Spinal cord (tissue), 10 donors: ENCODE results near the gene SEC14L5. TPM values are rescaled to one million over a fixed set of nuclear protein-coding genes. Genes with fewer than 3 reads are reported as not detected.
"Not testable (repeated sequence)": the region's sequence is repeated elsewhere in the genome, so short reads cannot be mapped to it uniquely, and the experiment has no call there.

Source experiments
- DNase-seq, 6 donors: peaks; one replicate each; pipeline versions ENCODE4 v3.0.0 to v3.0.0-alpha.2; 2013 to 2015; ENCODE audit warnings: low spot score in 6 of 6, low read depth in 4 of 6
- H3K27ac ChIP-seq: one replicate; pipeline ENCODE4 v1.5.1; 2013; ENCODE audit warnings: low read depth, low read length, control low read depth
- H3K27me3 ChIP-seq: one replicate; pipeline ENCODE4 v1.6.1; 2013; ENCODE audit warnings: low read length; ENCODE audit not compliant: control insufficient read depth, insufficient read depth
- H3K36me3 ChIP-seq: one replicate; pipeline ENCODE4 v1.6.1; 2013; ENCODE audit warnings: low read length; ENCODE audit not compliant: control insufficient read depth, insufficient read depth
- H3K4me1 ChIP-seq: one replicate; pipeline ENCODE4 v1.6.1; 2013; ENCODE audit warnings: low read length; ENCODE audit not compliant: control insufficient read depth, insufficient read depth
- H3K4me3 ChIP-seq: one replicate; pipeline ENCODE4 v1.5.1; 2013; ENCODE audit warnings: low read depth, low read length, control low read depth
- H3K9me3 ChIP-seq: one replicate; pipeline ENCODE4 v1.6.1; 2013; ENCODE audit warnings: low read length; ENCODE audit not compliant: control insufficient read depth, insufficient read depth
- WGBS: methylation state at CpG from one replicate; pipeline ENCODE4 v1.1.5; 2013; ENCODE audit warnings: missing lambda C conversion rate; ENCODE audit not compliant: insufficient coverage; 5-methylcytosine and 5-hydroxymethylcytosine counted together
- polyA plus RNA-seq, 2 donors: library from polyadenylated mRNA; unstranded; fragments of 120-200 nt; gene quantifications; one replicate each; pipeline ENCODE4 v1.2.1, GENCODE V29; 2013; ENCODE audit not compliant: insufficient read length in 2 of 2
- total RNA-seq, 2 donors: library from RNA; depleted of rRNA in 1 of 2; stranded (reverse); fragments of 120-200 nt in 1 of 2; fragments of >200 nt in 1 of 2; gene quantifications; one replicate each; pipeline versions ENCODE4 v1.2.3 to v1.2.4, GENCODE V29; 2013 to 2014
- donor health status: healthy.

SEC14L5 gene
- total and polyA plus RNA-seq, 4 donors: 0.93 to 4.5 (median 1.7) TPM

DNA sequence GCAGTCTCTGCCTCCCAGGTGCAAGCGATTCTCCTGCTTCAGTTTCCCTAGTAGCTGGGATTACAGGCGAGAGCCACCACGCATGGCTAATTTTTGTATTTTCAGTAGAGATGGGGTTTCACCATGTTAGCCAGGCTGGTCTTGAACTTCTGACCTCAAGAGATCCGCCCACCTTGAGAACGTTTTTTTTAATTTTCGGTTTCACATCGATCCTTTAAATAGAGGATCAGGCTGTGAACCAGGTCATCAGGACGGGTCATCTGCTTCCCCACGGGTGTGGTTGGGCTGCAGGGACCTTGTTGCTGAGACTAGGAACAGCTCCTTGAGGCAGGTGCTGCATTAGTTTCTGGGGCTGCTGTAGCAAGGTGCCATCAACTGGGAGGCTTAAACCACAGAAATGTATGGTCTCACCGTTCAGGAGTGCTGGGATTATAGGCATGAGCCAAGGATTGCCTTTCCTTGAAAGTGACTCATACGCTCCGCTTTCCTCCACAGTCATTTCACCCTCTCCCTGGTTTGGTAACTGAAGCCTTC lies 83.5 kb downstream of the SEC14L5 start:
- no peak overlapping the region for H3K4me3 ChIP-seq
- WGBS: 80% methylated on average over 11 of the region's 12 CpGs
- no peaks in the 10 kb centered on the region for H3K4me1 ChIP-seq
- H3K27me3 ChIP-seq: no peaks in the 10 kb centered on the region
- no peak for DNase-seq
- no peaks in the 10 kb centered on the region for H3K9me3 ChIP-seq
- H3K27ac ChIP-seq: no peak overlapping the region
- H3K36me3 ChIP-seq: peaks cover 14% of the 10 kb centered on the region

DNA sequence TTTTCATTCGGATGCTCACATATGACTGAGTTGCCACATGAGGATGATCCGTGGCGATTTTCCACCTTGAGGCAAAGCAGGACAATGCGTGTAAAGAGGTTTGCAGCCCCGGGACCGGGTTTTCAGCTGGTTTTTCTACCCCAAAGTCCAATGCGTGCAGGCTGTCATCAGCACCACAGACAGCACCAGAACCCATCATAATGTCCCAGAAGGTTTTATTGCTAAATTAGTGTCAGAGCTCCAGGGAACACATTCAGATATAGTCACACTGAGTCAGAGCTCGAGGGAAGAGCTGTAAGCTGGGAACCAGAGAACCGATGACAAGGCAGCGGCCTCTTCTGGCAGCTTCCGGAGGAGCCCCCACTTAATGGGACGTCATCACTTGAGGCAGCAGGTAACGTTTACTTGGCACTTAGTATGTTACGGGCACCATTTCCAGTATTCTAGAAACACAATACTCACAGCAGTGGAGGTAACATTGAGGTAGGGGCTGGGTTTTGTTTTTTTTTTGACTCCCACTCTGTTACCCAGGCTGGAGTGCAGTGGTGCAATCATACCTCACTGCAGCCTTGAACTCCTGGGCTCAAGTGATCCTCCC lies 84.5 kb downstream of the SEC14L5 start:
- Histone ChIP-seq H3K9me3 (no peaks in the 10 kb centered on the region), H3K27me3 (no peaks in the 10 kb centered on the region), H3K4me1 (no peaks in the 10 kb centered on the region), H3K27ac (no peak overlapping the region), H3K36me3 (peaks cover 14% of the 10 kb centered on the region), H3K4me3 (no peak overlapping the region)
- 67% methylated on average over 10 of the region's 14 CpGs for WGBS
- no peak for DNase-seq

DNA sequence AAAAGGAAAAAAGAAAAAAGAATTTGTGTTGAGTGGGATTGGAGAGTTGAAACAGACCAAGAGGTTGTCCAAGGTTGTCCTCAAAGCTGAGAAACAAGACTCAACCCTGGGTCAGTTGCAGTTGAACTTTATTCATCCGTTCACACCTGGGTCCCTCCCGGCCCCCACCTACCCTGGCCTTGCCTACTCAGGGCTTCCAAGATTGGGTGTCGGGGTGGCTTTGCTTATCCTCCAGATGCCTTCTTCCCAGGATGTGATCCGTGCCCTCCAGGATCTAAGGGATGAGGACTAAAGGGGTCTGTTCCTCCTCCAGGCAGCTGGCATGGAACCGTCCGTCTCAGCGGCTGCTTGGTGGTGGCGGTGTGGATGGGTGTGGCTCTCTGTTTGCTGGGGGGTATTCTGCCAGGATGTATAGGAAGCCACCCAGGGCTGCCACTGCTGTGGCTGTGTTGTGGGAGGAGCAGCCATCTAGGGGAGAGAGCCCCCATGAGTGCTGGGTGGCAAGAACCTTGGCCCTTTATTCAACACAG lies 85.9 kb downstream of the SEC14L5 start:
- Histone ChIP-seq H3K27me3 (no peaks in the 10 kb centered on the region), H3K4me1 (no peaks in the 10 kb centered on the region), H3K9me3 (no peaks in the 10 kb centered on the region), H3K36me3 (peaks cover 14% of the 10 kb centered on the region), H3K4me3 (no peak overlapping the region), H3K27ac (no peak overlapping the region)
- WGBS: 92% methylated on average over 7 of the region's 8 CpGs
- DNase-seq: no peak

- H3K9me3 ChIP-seq, DNase-seq, H3K4me3 ChIP-seq, H3K27me3 ChIP-seq, H3K27ac ChIP-seq, H3K4me1 ChIP-seq: not testable (repeated sequence)
- peaks cover 14% of the 10 kb centered on the region for H3K36me3 ChIP-seq
- WGBS: 92% methylated on average over 9 of the region's 11 CpGs
These were observed 86.5 kb downstream of the SEC14L5 start for GRCh38 chr16:5044581-5044980.

DNA sequence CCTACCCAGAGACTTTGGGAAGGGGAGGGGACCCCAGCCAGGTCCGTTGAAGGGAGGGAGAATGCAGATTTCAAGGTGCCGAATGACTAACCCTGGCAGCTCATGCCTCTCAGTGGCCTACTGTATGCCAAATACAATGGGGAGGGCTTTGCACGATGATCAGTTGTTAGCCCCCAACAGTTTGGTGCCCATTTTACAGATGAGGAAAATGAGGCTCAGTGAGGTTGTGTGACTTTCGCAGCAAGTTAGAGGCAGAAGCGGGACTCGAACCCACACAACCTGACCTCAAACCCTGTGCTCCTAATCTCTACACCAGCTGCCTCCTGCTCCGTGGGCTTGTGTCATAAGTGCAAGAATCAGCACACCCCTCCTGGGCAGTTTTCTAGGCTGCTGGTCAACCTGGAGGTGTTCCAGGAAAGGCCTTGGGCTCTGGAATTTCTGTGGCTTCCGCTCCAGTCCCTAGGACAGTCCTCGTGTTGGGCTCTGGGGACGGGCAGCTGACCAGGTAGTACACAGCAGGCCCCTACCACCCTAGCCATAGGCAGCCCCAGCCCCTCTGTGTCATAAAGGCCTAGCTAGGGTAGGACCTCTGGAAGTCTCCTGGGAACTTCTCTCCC lies 87.5 kb downstream of the SEC14L5 start:
- Histone ChIP-seq H3K36me3 (peaks cover 14% of the 10 kb centered on the region), H3K27me3 (no peaks in the 10 kb centered on the region), H3K4me3 (no peak overlapping the region), H3K4me1 (no peaks in the 10 kb centered on the region), H3K27ac (no peak overlapping the region), H3K9me3 (no peaks in the 10 kb centered on the region)
- no peak for DNase-seq
- whole genome bisulfite sequencing: 85% methylated on average over 10 of the region's 10 CpGs

DNA sequence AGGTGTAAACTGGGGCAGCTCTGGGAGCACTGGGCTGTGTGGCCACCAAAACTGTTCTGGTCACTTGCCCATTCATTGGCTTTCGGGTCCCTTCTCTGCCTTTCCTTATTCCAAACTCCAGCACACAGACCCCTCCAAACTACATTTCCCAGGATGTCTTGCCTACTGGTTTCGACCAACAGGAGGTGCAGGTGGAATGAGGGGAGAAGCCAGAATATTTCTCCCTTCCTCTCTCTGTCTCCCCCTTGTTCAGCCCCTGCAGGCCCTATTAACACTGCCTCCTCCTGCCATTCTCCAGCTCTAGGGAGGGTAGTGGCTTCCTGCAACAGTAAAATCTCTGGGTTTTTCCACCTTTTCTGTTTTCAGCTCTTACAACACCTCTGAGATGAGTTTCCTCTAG lies 88.8 kb downstream of the SEC14L5 start:
- 89% methylated on average over 1 of the region's 2 CpGs for WGBS
- no peak for DNase-seq
- Histone ChIP-seq H3K27me3 (no peaks in the 10 kb centered on the region), H3K9me3 (no peaks in the 10 kb centered on the region), H3K27ac (no peak overlapping the region), H3K4me1 (no peaks in the 10 kb centered on the region), H3K36me3 (peaks cover 14% of the 10 kb centered on the region), H3K4me3 (no peak overlapping the region)

DNA sequence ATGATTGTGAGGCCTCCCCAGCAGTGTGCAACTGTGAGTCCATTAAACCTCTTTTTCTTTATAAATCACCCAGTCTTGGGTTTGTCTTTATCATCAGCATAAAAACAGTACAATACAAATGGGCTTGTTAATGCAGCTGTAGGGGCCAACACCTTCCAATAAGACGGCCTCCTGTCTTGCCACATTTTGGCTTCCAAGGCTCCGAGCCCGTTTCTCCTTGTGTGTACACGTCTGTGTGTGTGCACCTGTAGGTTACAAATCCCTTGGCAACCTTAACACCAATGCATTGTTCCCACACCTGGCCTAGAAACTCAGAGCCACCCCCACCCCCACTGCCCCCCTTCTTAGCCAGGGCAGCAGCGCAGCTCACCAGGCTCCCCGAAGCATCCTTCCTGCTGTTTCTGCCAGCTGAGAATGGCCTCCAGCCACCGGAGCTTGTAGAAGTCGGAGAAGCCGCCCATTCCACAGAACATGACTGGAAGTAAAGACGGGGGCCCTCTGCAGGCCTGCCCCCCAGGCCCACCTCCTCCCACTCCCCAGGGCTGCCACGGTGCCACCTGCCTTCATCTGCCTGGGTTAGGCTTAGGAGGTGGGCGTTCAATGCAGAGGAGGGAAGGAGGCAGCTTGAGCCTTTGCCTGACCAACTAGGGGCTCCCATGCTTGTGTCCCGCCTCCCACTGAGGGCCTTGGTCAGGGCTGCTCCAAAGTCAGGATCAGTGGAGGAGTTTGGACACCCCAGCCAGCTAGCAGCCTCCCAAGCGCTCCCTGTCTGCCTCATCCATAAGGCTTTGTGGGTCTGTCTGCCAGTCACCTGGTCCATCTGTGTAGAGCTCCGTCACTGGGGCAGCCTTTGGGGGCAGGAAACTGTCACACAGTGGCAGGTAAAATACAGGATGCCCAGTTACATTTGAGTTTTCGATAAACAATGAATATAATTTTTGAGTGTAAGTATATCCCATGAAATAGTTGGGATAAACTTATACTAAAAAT lies 97.0 kb downstream of the SEC14L5 start:
- 88% methylated on average over 11 of the region's 16 CpGs for WGBS
- Histone ChIP-seq H3K27ac (no peak overlapping the region), H3K4me1 (peaks cover 5% of the 10 kb centered on the region)

GRCh38 chr16:5056352-5056751 lies 98.2 kb downstream of the SEC14L5 start:
- H3K4me3 ChIP-seq: no peak overlapping the region
- DNase-seq: no peak
- WGBS: 18% methylated on average over 11 of the region's 11 CpGs
- H3K27me3 ChIP-seq: no peaks in the 10 kb centered on the region
- peaks cover 5% of the 10 kb centered on the region for H3K4me1 ChIP-seq
- no peaks in the 10 kb centered on the region for H3K9me3 ChIP-seq
- H3K27ac ChIP-seq: no peak overlapping the region
- H3K36me3 ChIP-seq: peaks cover 3% of the 10 kb centered on the region

More for the DNA sequence above, 97.0 kb downstream of the SEC14L5 start:
- no peaks in the 10 kb centered on the region for H3K9me3 ChIP-seq
- H3K36me3 ChIP-seq: peaks cover 3% of the 10 kb centered on the region
- DNase-seq: no peak
- no peak overlapping the region for H3K4me3 ChIP-seq
- no peaks in the 10 kb centered on the region for H3K27me3 ChIP-seq

DNA sequence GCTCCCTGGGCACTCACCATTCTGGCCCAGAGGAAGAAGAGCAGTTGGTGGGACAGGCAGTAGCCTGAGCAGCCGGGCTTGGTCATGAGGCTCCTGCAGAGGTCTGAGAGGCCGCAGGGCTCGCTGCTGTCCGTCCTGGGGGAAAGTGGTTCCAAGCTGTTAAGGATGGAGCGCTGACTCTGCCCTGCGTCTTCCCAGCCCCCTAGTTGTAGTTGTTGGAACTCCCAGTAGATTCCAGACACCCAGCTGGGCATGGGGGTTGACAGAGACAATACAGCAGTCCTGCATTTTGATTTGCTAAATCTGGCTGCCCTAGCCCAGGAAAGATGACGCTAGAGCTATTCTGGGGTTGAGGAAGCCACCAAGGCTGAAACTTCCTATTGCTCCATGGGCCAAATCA lies 100.3 kb downstream of the SEC14L5 start:
- Histone ChIP-seq H3K4me3 (no peak overlapping the region), H3K36me3 (peaks cover 3% of the 10 kb centered on the region), H3K27me3 (peaks cover 5% of the 10 kb centered on the region), H3K4me1 (peaks cover 5% of the 10 kb centered on the region), H3K27ac (no peak overlapping the region), H3K9me3 (no peaks in the 10 kb centered on the region)
- 19% methylated on average over 7 of the region's 7 CpGs for WGBS
- DNase-seq: peak in 1 of 6 donors; percentile 38
